GM18870 (cell line): ENCODE results near the gene RIMS1.

Experiments used
- ATAC-seq: cut with Tn5 transposase; IDR thresholded peaks from one replicate; pipeline ENCODE4 v1.9.1; 2021; ENCODE audit warnings: moderate library complexity; ENCODE audit not compliant: unreplicated experiment

RIMS1 gene

DNA sequence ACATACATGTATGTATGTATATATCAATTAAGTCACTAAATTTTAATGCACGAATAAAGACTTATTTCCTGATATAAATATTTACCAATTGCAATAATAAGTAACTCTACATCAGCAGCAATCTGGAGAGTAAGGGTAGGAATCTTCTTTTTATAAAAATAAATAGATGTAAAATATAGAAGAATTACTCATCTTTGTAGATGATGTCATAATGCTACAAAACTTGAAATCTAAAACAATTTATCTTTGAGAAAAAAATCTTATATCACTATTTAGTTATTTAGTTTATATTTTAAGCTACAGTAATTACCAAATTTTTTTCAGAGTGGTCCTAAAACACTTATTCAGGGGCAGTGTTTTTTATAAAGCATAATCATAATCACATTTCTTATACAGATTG is 351.7 kb downstream of the RIMS1 start:
- ATAC-seq = no peak

DNA sequence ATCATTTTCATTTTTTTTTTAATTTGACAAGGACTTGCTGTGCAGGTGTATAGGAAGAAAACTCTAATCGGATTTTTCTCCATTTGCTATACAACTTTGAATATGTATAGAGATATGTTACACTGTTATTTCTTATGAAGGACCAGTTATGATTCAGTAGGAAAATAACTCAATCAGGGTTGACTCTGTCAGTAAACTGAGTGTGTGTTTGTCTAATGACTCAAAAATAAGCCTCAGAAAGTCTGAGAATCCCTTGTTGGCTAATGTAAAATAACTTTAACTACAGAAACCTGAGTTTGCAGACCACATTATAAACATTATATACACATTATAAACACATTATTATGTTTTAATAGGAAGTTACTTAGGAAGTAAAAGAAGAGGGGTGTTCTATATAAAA is 352.6 kb downstream of the RIMS1 start:
- ATAC-seq = no peak

DNA sequence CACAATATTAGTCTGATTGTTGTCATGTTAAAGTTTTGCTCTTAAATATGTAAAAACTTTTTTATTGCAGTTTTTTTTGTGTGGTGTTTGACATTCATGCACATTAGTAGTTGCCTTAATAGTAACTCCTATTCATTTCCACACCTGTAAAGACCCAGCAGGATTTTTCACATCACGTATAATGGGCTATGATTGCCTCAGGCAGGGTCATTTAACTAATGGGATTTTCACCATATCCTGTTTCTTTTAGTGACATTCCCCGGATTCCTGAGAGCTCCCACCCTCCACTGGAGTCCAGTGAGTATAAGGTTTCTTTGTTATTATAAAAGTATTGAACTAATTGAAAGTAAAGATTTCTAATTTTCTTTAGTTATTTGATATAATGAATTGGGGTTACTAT is 359.2 kb downstream of the RIMS1 start:
- ATAC-seq = no peak

DNA sequence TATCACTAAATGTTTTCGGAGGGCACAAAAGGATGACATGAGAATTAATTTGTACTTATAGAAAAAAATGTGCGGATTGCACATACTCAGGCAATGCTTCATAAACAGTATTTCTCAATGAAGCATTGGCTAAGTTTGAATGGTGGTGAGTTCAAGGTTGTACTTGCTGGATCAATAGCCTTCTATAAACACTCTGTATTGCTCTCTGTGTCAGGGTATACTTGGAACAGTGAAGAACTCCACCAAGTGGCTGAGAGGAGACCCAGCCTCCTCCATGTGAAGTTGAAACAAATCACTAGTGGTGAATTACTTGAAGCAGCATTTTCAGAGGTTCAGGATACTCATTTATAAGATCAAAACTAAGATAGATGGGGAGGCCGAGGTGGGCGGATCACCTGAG is 360.6 kb downstream of the RIMS1 start:
- no peak for ATAC-seq

DNA sequence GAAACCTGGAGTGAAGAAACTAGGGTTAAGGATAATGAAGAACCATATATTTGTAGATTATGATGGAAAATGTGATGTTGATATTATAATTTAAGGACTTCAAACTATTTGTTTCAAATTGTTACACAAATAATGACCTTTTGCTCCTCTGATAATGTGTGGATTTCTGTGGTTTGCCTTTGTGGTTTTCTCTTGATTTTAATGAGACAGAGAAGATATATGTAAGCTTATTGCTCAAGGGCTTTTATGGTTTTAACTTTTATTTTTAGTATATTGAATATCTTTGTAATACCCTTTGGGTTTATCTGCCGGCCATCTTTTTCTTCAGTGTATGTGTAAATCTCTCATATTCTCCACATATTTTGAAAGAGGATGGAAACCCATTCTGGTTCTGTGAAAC is 362.3 kb downstream of the RIMS1 start:
- ATAC-seq = no peak

DNA sequence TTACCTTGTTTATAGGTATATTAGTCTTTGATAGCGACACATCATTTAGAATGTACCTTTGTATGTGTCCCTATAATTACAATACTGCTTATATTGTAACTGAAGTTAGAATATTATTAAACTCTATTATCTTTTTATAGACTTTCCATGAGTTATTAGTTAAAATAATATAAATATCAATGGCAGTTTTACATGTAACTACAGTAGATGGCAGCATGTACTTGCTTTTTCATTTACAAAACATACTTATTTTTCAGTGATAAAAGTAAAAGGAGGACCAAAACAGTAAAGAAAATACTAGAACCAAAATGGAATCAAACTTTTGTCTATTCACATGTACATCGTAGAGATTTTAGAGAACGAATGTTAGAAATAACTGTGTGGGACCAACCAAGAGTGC is 364.3 kb downstream of the RIMS1 start:
- no peak for ATAC-seq

DNA sequence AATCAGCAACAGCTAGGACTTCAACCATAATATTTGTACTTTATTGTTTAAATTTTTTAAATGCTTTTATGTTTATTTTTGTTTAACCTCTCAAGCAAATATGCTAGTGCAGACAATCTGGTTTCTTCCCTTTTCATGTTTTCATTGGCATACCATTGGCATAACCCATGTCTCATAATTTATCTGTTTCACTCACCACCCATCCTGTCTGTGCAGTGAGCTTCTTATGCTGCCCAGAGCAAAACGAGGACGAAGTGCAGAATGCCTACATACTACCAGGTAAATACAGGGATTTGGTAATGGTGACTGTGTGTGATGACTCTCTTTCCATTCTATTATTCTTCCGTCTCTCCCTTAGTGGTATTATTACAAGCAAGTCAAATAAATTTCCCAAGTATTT is 374.1 kb downstream of the RIMS1 start:
- ATAC-seq = no peak

DNA sequence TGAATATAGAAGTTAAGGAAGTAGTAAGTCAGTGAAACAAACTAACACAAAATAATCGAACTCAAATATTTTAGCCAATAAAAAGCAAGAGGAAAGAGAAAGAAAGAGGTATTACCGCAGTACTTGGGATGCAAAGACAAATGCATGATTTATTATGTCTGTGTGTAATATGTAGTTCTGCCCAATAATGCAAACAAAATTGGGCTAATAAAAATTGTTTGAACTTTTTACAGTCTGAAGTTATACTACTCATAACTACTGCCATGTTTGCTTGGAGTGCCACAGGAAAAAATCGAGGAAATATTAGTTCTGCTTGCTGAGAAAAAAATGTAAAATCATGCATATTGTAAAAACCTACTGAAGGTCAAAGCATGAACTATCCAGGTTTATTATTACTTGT is 375.2 kb downstream of the RIMS1 start:
- no peak for ATAC-seq

DNA sequence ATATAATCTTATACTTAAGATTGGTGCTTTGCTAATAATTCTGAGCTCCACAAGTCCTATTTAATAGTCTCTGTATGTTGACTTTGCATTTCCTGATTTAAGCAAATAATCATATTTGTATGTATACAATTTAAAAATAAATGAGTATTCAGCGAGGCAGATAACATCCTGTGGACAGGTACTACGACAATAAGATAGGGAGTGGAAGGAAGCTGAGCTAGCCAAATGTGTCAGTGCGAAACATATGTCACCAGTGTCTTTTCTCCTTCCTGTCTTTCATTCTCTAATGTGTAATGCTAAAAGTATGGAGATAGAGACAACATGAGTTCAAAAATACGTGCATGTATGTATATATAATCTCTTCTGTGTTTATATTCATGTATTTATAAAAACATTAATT is 375.9 kb downstream of the RIMS1 start:
- ATAC-seq = no peak

DNA sequence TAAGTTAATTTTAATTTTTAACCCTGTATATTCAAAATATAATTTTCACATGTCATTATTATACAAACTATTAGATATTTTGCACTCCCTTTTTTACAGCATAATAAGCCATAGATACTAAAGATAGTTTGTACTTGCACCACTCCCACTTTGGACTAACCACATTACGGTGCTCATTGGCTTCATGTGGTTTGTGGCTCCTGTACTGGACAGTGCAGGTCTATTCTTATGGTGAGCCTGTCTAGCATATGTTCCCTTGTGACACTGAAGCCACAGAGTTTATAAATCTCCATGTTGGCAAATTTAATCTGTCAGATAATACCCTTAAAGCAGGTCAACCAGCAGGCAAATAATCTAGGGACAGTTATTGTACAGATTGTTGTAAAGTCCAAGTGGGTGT is 381.1 kb downstream of the RIMS1 start:
- ATAC-seq = no peak

DNA sequence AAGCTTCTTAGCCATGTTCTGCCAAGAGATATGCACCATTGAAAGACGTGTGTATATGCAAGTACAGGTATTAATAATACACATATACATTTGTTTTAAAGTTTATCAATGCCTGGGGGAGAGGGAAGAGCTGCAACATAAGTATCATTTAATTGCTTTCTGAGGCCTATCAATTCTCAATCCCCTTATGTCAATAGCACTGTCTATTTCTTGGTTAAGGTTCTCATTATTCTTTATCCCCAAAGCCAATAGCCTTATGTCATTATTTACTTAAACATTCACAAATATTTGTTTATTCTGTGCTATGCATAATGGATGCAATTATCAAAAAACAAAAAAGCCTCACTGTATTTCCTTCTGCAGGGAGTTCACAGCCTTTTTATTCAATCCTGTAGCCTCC is 385.2 kb downstream of the RIMS1 start:
- ATAC-seq = no peak

DNA sequence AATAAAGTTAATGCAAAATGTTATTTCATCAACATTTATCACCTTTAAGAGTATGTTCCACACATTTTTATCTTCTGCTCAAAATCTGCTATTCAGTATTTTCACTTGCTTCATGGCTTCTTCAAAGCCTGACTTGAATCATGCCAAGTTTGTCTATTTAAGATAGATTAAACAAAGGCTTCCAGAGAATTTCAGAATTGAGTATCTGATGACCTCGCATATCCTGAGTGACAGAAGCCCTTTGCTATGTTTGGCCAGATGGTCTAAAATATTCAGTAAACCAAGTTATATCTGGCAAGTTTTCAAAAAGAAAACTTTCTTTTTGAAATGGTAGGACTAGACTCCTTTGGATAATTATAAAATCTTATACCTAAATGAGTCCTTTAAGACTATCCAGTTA is 386.6 kb downstream of the RIMS1 start:
- no peak for ATAC-seq

DNA sequence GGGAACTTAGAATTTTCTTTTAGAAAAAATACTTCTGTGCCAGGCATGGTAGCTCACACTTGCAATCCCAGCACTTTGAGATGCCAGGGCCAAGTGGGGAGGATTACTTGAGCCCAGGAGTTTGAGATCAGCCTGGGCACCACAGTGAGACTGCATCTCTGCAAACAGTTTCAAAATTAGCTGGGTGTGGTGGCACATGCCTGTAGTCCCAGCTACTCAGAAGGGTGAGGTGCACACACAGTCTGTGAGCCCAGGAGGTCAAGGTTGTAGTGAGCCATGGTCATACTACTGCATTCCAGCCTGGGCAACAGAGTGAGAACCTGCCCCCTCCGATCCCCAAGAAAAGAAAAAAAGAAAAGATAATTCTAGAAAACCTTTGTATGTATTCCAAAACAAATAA is 389.5 kb downstream of the RIMS1 start:
- no peak for ATAC-seq

DNA sequence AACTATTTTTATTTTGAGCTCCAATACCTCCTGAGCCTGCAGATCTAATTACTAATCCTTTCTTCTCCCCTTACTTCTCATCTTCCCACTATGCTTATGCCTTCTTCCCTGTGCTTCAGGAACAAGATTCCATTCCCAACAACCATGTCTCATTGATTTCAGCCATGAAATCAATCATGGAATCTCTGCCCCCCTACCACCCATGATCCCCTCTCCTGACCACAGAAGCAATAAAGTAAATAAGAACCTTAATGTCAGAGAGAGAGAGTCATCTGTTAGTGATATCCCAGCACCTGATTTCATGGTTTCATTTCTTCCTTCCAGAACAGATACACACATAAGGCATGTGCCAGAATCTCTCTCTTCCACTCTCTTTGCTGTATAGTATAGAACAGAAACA is 395.9 kb downstream of the RIMS1 start:
- ATAC-seq = no peak

DNA sequence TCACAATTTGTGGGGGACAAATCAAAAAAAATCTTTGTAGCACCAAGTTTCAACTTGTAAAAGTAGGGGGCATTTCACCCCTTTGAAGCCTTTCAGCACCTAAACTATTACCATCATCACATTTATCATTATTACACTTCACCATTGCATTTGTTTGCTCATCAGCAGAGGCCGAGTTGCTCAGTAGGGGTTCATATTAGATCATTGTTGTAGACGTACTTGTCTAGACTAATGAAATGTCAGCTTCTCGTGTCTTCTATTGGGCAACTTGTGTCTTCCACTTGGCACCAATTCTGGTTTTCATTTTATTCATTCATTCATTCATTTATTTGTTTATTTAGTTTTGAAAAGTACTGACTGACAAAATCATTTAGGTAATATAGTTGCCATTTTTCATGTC is 397.2 kb downstream of the RIMS1 start:
- no peak for ATAC-seq

DNA sequence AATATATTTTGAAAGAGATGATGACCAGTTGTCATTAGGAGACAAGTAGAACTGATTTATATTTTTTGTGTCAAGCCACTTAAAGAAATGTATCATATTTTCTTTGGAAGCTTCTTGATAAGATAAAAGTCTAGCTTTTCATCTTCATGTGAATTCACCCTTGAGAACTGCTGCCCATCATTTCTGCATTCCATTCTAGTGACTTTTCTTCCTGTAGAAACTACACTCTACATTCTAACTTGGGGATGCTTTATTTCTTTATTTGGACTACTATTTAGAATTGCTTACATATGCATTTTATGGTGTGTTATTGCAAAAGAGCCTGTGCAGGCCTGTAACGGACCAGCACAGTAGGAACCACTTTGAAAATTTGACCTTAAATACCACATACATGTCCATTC is 400.6 kb downstream of the RIMS1 start:
- no peak for ATAC-seq

DNA sequence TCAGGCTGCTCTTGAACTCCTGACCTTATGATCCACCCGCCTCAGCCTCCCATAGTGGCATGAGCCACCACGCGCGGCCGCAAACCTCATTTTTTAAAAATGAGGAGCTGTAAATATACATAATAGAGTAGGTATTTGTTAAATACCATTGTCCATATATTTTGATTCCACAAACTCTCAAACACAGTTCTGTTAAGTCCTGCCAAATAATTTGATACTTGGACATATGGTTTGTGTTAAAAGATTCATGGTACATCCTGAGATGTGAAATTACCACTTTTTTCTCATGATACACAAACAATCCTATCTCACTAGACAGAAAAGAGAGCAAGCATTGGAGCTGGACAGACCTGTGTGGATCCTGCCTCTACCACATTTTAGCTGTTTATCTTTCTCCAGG is 401.5 kb downstream of the RIMS1 start:
- ATAC-seq = no peak

DNA sequence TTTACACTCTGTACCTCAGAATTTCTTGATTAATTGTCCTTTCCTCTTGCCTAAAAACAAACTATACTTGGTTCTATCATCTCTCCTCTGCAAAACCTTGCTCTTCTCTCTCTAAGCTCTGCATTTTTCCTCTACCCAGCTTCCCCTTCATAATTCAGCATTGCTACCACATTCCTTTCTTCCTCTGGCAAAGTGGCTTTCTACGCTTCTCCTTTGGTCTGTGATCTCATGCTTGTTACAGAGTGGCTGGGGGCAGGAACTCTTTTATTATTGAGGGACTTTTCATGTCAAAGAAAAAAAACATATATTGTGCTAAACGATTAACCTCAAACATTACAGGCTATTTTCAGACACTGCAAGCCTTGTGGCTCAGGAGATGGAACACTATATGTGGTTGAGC is 402.2 kb downstream of the RIMS1 start:
- ATAC-seq = no peak

DNA sequence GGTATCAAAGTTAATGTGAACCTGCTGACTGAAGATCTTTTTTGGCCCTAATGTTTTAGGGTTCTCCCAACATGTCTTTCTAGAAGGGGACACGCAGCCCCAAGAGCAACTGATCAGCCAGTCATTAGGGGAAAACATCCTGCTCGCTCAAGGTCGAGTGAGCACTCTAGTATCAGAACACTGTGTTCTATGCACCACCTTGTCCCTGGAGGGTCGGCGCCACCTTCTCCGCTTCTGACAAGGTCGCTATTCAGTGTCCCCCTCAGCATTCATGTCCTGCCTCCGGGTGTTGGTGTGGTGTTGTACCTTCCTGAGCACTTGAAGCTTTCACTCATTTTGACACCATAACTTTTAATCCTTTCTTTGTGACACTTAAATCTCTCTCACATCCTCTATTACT is 404.3 kb downstream of the RIMS1 start:
- no peak for ATAC-seq

DNA sequence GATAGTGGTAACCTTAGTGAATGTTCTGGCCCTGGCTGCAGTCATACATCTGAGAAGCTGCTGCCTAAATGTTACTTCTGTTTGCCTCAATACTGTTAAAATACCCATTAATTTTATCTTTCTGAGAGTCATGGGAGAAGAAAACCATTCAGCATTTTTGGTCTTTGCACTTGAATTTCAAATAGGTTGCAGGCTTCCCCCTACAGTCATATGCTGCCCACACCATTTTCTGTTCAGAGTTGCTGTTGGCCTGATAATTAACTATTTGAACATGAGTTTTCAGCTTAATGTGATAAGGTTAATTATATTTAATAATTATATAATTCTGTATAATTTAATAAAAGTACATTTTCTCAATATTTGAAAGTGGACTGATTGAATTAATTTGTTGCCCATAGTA is 410.0 kb downstream of the RIMS1 start:
- no peak for ATAC-seq

DNA sequence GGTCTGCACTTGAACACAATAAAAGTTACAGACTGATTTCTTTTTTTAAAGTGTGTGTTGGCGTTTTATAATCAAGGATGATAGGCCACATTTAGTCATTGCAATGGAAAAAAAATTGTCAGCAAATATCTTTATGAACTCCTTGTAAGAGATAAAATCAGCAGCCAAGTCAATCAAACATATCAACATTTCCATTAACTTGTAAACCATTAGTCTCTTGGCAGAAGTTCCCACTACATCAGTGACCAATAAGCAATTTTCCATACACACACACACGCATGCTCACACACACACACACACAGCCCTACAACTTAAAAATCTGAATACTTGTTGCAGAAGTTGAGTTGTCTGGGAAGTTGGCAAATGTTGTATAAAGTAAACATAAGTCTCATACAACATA is 419.6 kb downstream of the RIMS1 start:
- no peak for ATAC-seq

DNA sequence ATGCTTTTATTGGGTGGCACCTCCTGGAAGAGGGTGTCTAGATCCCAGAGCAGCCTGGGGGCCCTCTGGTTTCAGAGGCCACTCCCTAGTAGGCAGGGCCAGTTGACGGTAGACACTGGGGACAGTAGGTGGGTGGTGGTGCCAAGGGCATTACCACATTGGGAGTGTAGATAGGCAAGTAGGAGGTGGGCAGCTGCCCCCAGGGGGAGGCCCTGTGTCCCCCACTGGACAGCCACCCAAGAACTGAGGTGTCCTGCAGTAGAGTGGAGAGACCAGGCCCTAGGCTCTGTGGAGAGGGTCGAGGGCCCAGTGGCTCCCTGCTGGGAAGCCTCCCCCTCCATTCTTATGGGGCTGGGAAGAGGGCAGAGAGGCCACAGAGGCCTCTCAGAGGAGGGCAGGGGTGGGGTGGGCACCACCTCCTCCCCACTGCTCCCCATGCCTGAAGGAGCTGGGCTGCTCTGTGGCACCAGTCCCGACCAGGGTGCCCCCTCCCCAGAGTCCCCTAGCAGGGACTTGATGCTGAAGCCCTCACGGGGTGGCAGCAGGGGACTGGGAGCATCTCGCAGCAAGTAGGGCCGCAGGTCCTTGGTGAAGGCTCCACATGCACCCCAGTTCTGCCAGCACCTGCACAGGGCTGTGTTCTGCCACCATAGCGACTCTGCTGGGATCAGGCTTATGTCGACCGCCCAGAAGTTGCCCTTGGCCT is 430.5 kb downstream of the RIMS1 start:
- ATAC-seq = no peak

DNA sequence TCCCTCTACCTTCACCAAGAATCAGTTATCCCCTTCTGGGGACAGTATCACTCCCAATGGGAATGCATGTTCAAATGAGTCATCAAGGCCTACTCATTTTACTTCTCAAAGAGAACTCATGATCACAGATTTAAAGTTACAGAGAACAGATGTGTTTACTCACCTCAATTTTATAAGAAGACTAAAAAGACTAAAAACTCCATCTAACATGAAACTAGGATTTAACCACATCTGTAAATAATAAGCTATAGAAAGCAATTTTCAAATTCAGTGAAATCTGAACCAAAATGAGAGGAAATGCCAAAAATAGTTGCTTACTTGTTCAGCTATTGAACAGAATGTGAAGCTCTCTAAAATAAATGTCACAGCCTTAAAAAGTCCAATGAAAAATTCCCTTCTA is 435.4 kb downstream of the RIMS1 start:
- ATAC-seq = no peak

DNA sequence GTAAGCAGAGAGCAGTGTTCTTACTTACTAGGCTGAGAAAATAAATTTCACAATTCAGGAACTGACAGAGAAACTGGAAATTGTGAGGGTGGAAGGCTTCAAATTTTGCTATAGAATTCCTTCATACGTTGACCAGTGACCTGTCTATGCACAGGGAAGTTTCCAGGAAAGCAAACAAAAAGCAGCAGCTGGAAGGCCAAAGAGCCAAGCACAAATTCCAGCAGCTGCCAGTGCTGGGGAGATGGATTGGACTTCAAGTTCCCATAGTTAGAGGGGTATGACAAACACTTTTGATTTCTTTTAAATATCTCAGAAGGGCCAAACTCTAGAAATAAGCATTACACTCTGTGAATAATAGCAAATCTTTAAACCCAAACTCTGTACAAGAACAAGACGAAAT is 436.4 kb downstream of the RIMS1 start:
- ATAC-seq = no peak
